ENCODE measurements around the gene FRMD5. TPM values are rescaled to one million over a fixed set of nuclear protein-coding genes. Genes with fewer than 3 reads are reported as not detected.

The FRMD5 gene
- total and polyA plus RNA-seq, 7 donors = 0.41 to 1.8 (median 0.92) TPM

GRCh38 chr15:43941071-43941470 is 254.0 kb downstream of the FRMD5 start:
- WGBS, 2 donors = 78 to 88% methylated on average over 4 of the region's 4 CpGs

GRCh38 chr15:43939070-43939469 is 256.0 kb downstream of the FRMD5 start:
- Histone ChIP-seq H3K27me3 (no peaks in the 10 kb centered on the region), H3K4me1 (no peaks in the 10 kb centered on the region), H3K36me3 (no peaks in the 10 kb centered on the region), H3K27ac (no peak overlapping the region), H3K9me3 (no peaks in the 10 kb centered on the region), H3K4me3 (no peak overlapping the region)
- intact Hi-C loops (cut with DNase I) = no loop called here
- no peak for TF ChIP-seq CTCF (IDR thresholded peaks at IDR 0.05)
- TF ChIP-seq POLR2A (IDR thresholded peaks at IDR 0.05) = no peak
- TF ChIP-seq EP300 (IDR thresholded peaks at IDR 0.05) = no peak
- TF ChIP-seq POLR2AphosphoS5 (IDR thresholded peaks at IDR 0.05) = no peak
- WGBS, 2 donors = 83 to 90% methylated on average over 3 of the region's 3 CpGs
- DNase-seq = no peak

More at GRCh38 chr15:43941071-43941470, 254.0 kb downstream of the FRMD5 start:
- no peak for DNase-seq
- TF ChIP-seq EP300 (IDR thresholded peaks at IDR 0.05) = no peak
- TF ChIP-seq POLR2A (IDR thresholded peaks at IDR 0.05) = no peak
- no peak for TF ChIP-seq CTCF (IDR thresholded peaks at IDR 0.05)
- no peak for TF ChIP-seq POLR2AphosphoS5 (IDR thresholded peaks at IDR 0.05)
- Histone ChIP-seq H3K27ac (no peak overlapping the region), H3K4me1 (no peaks in the 10 kb centered on the region), H3K4me3 (no peak overlapping the region), H3K27me3 (no peaks in the 10 kb centered on the region), H3K9me3 (no peaks in the 10 kb centered on the region), H3K36me3 (no peaks in the 10 kb centered on the region)
- intact Hi-C loops (cut with DNase I) = no loop called here

- H3K4me1 ChIP-seq = no peaks in the 10 kb centered on the region
- peak overlapping the region in 1 of 4 donors; percentile 30 for H3K27ac ChIP-seq
- no peak for DNase-seq
- TF ChIP-seq POLR2A (IDR thresholded peaks at IDR 0.05) (no peak), CTCF (IDR thresholded peaks at IDR 0.05) (no peak), EP300 (IDR thresholded peaks at IDR 0.05) (no peak), POLR2AphosphoS5 (IDR thresholded peaks at IDR 0.05) (no peak)
- H3K9me3 ChIP-seq = no peaks in the 10 kb centered on the region
- H3K27me3 ChIP-seq = no peaks in the 10 kb centered on the region
- intact Hi-C loops (cut with DNase I) = no loop called here
- H3K36me3 ChIP-seq = no peaks in the 10 kb centered on the region
- no peak overlapping the region for H3K4me3 ChIP-seq
- 82 to 92% methylated on average over 6 of the region's 6 CpGs for WGBS, 2 donors
Observed at GRCh38 chr15:43934480-43934879, 260.6 kb downstream of the FRMD5 start.

GRCh38 chr15:43932907-43933306 is 262.2 kb downstream of the FRMD5 start:
- Histone ChIP-seq H3K36me3 (no peaks in the 10 kb centered on the region), H3K9me3 (no peaks in the 10 kb centered on the region), H3K27me3 (no peaks in the 10 kb centered on the region), H3K4me1 (no peaks in the 10 kb centered on the region), H3K4me3 (no peak overlapping the region), H3K27ac (no peak overlapping the region)
- no peak for DNase-seq
- 64 to 80% methylated on average over 3 of the region's 3 CpGs for WGBS, 2 donors
- TF ChIP-seq EP300 (IDR thresholded peaks at IDR 0.05) (no peak), CTCF (IDR thresholded peaks at IDR 0.05) (no peak), POLR2A (IDR thresholded peaks at IDR 0.05) (no peak), POLR2AphosphoS5 (IDR thresholded peaks at IDR 0.05) (no peak)
- intact Hi-C loops (cut with DNase I) = no loop called here

GRCh38 chr15:43931790-43932435 is 263.2 kb downstream of the FRMD5 start:
- H3K27ac ChIP-seq = no peak overlapping the region
- no peak overlapping the region for H3K4me3 ChIP-seq
- H3K36me3 ChIP-seq = no peaks in the 10 kb centered on the region
- TF ChIP-seq CTCF (IDR thresholded peaks at IDR 0.05) (no peak), POLR2AphosphoS5 (IDR thresholded peaks at IDR 0.05) (no peak), EP300 (IDR thresholded peaks at IDR 0.05) (no peak), POLR2A (IDR thresholded peaks at IDR 0.05) (no peak)
- no peaks in the 10 kb centered on the region for H3K9me3 ChIP-seq
- no peaks in the 10 kb centered on the region for H3K27me3 ChIP-seq
- 72 to 80% methylated on average over 3 of the region's 3 CpGs for WGBS, 2 donors
- no peaks in the 10 kb centered on the region for H3K4me1 ChIP-seq
- DNase-seq = no peak
- intact Hi-C loops (cut with DNase I) = no loop called here

Data from sigmoid colon (tissue), 7 donors.